ENCODE measurements around the gene KIF14. TPM values are rescaled to one million over a fixed set of nuclear protein-coding genes. Genes with fewer than 3 reads are reported as not detected.

Gene KIF14
- total RNA-seq, 1 donor from 2014 or later, result 2.0 TPM

GRCh38 chr1:200542162-200542561 lies 78.4 kb downstream of the KIF14 start:
- Histone ChIP-seq H3K4me3 (ENCODE audit: low read depth, low read length) (no peak overlapping the region), H3K36me3 (ENCODE audit: control insufficient read depth, insufficient read depth, low read length) (no peaks in the 10 kb centered on the region), H3K27me3 (ENCODE audit: control insufficient read depth, insufficient read depth, low read length) (no peaks in the 10 kb centered on the region)
- TF ChIP-seq, protein P1, sequence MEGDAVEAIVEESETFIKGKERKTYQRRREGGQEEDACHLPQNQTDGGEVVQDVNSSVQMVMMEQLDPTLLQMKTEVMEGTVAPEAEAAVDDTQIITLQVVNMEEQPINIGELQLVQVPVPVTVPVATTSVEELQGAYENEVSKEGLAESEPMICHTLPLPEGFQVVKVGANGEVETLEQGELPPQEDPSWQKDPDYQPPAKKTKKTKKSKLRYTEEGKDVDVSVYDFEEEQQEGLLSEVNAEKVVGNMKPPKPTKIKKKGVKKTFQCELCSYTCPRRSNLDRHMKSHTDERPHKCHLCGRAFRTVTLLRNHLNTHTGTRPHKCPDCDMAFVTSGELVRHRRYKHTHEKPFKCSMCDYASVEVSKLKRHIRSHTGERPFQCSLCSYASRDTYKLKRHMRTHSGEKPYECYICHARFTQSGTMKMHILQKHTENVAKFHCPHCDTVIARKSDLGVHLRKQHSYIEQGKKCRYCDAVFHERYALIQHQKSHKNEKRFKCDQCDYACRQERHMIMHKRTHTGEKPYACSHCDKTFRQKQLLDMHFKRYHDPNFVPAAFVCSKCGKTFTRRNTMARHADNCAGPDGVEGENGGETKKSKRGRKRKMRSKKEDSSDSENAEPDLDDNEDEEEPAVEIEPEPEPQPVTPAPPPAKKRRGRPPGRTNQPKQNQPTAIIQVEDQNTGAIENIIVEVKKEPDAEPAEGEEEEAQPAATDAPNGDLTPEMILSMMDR (IDR thresholded peaks at IDR 0.05; ENCODE audit: insufficient read depth, low read length, poor library complexity, severe bottlenecking), result no peak
- no peak for DNase-seq (ENCODE audit: low read depth)

DNA sequence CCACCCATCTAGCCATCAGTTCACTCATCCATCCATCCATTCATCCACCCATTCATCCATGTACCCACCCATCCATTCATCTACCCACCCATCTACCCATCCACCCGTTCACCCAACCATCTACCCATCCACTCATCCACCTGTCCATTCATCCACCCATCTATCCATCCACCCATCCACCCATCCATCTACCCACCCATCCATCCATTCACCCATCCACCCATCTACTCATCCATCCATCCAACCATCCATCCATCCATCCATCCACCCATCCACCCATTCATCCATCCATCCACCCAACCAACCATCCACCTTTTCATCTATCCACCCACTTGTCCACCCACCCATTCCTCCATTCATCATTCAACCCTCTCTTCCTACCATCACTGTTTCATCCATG lies 80.3 kb downstream of the KIF14 start:
- no peak overlapping the region for H3K4me3 ChIP-seq (ENCODE audit: low read depth, low read length)
- H3K36me3 ChIP-seq (ENCODE audit: control insufficient read depth, insufficient read depth, low read length), result no peaks in the 10 kb centered on the region
- no peaks in the 10 kb centered on the region for H3K27me3 ChIP-seq (ENCODE audit: control insufficient read depth, insufficient read depth, low read length)
- TF ChIP-seq, protein P1 (IDR thresholded peaks at IDR 0.05; ENCODE audit: insufficient read depth, low read length, poor library complexity, severe bottlenecking), result no peak
- no peak for DNase-seq (ENCODE audit: low read depth)

DNA sequence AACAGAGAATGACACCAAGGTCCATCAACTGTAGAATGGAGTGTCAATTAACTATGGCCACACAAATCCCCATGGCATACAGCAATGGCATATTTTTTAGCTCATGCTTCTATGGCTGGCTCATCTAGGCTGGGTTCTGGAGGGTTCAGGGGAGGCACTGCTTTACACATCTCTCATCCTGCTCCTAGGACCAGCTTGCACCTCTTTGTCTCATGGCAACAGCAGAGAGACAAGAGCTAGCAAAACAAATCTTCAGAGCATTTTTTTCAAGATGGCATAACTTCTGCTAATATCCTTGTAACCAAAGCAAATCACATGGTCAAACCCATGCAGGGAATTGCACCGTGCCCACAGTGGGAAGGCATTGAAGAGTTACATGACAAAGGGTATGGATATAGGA lies 82.4 kb downstream of the KIF14 start:
- DNase-seq (ENCODE audit: low read depth), result no peak
- H3K4me3 ChIP-seq (ENCODE audit: low read depth, low read length), result no peak overlapping the region
- H3K36me3 ChIP-seq (ENCODE audit: control insufficient read depth, insufficient read depth, low read length), result no peaks in the 10 kb centered on the region
- H3K27me3 ChIP-seq (ENCODE audit: control insufficient read depth, insufficient read depth, low read length), result no peaks in the 10 kb centered on the region
- TF ChIP-seq, protein P1 (IDR thresholded peaks at IDR 0.05; ENCODE audit: insufficient read depth, low read length, poor library complexity, severe bottlenecking), result no peak

GRCh38 chr1:200535605-200536004 lies 84.9 kb downstream of the KIF14 start:
- H3K36me3 ChIP-seq (ENCODE audit: control insufficient read depth, insufficient read depth, low read length), result no peaks in the 10 kb centered on the region
- H3K27me3 ChIP-seq (ENCODE audit: control insufficient read depth, insufficient read depth, low read length), result no peaks in the 10 kb centered on the region
- TF ChIP-seq, protein P1 (IDR thresholded peaks at IDR 0.05; ENCODE audit: insufficient read depth, low read length, poor library complexity, severe bottlenecking), result peak; percentile 29
- H3K4me3 ChIP-seq (ENCODE audit: low read depth, low read length), result no peak overlapping the region
- DNase-seq (ENCODE audit: low read depth), result no peak

- no peak for DNase-seq (ENCODE audit: low read depth)
- Histone ChIP-seq H3K36me3 (ENCODE audit: control insufficient read depth, insufficient read depth, low read length) (no peaks in the 10 kb centered on the region), H3K4me3 (ENCODE audit: low read depth, low read length) (no peak overlapping the region), H3K27me3 (ENCODE audit: control insufficient read depth, insufficient read depth, low read length) (no peaks in the 10 kb centered on the region)
- TF ChIP-seq, protein P1 (IDR thresholded peaks at IDR 0.05; ENCODE audit: insufficient read depth, low read length, poor library complexity, severe bottlenecking), result no peak
Observed at GRCh38 chr1:200530623-200531261, 89.8 kb downstream of the KIF14 start.
